GM18951 (cell line): Measurements from ENCODE around the gene ABRAXAS1.

Experiments
- POLR2A ChIP-seq: IDR thresholded peaks from 4 replicates; pipeline ENCODE4 v1.6.1; 2011; ENCODE audit warnings: mild to moderate bottlenecking; ENCODE audit not compliant: insufficient read length, insufficient read depth; ENCODE audit errors: extremely low read depth
- in situ Hi-C: fragments of 300-500 bp; cut with MboI; formaldehyde crosslinking; loops from one replicate; pipeline ENCODE4 v1.12.0; 2022; ENCODE audit warnings: low sequenced_read_pairs, mixed read lengths, inconsistent platforms; ENCODE audit not compliant: unreplicated experiment

ABRAXAS1 gene

GRCh38 chr4:83489711-83490326 is 4.9 kb upstream of the ABRAXAS1 start:
- in situ Hi-C loops: no loop called here

GRCh38 chr4:83486457-83487129 is 1.7 kb upstream of the ABRAXAS1 start:
- TF ChIP-seq POLR2A: no peak
- in situ Hi-C loops: no loop called here

More at GRCh38 chr4:83489711-83490326, 4.9 kb upstream of the ABRAXAS1 start:
- TF ChIP-seq POLR2A: no peak

GRCh38 chr4:83473966-83474365 is 10.9 kb downstream of the ABRAXAS1 start:
- in situ Hi-C loops: no loop called here
- no peak for TF ChIP-seq POLR2A

GRCh38 chr4:83473423-83473822 is 11.5 kb downstream of the ABRAXAS1 start:
- TF ChIP-seq POLR2A: no peak
- in situ Hi-C loops: no loop called here

GRCh38 chr4:83456184-83456501 is 28.8 kb downstream of the ABRAXAS1 start:
- TF ChIP-seq POLR2A: no peak
- in situ Hi-C loops: no loop called here

GRCh38 chr4:83455281-83456183 is 29.4 kb downstream of the ABRAXAS1 start, which contains the start of the genes HELQ and MRPS18C:
Gene HELQ (minus strand): TSS chr4:83455823. CDS start chr4:83455693, 130 bp downstream.
Gene MRPS18C (plus strand): TSS chr4:83456058. CDS start chr4:83456078, 20 bp downstream.
- in situ Hi-C loops: no loop called here
- TF ChIP-seq POLR2A: peak; percentile 88

- in situ Hi-C loops: no loop called here
Observed at GRCh38 chr4:83454686-83455085, 30.2 kb downstream of the ABRAXAS1 start.

GRCh38 chr4:83449009-83449408 is 35.9 kb downstream of the ABRAXAS1 start:
- in situ Hi-C loops: no loop called here
- TF ChIP-seq POLR2A: no peak

More at GRCh38 chr4:83454686-83455085, 30.2 kb downstream of the ABRAXAS1 start:
- no peak for TF ChIP-seq POLR2A

GRCh38 chr4:83440899-83441298 is 44.0 kb downstream of the ABRAXAS1 start:
- TF ChIP-seq POLR2A: no peak
- in situ Hi-C loops: no loop called here

GRCh38 chr4:83440148-83440814 is 44.6 kb downstream of the ABRAXAS1 start:
- in situ Hi-C loops: no loop called here
- no peak for TF ChIP-seq POLR2A

- in situ Hi-C loops: no loop called here
- no peak for TF ChIP-seq POLR2A
Observed at GRCh38 chr4:83438719-83439118, 46.2 kb downstream of the ABRAXAS1 start.

- TF ChIP-seq POLR2A: no peak
- in situ Hi-C loops: no loop called here
Observed at GRCh38 chr4:83436680-83437079, 48.2 kb downstream of the ABRAXAS1 start.

- TF ChIP-seq POLR2A: no peak
- in situ Hi-C loops: no loop called here
Observed at GRCh38 chr4:83431200-83431599, 53.7 kb downstream of the ABRAXAS1 start.
